GM23248 (cell line): Measurements from ENCODE around the gene C19orf33.

Experiments used
- EZH2 ChIP-seq: fragments of 200-600 bp; sonication (generic); IDR thresholded peaks from 2 replicates; pipeline ENCODE4 v1.6.1; 2018; ENCODE audit warnings: antibody characterized with exemption, mild to moderate bottlenecking; ENCODE audit not compliant: insufficient read depth, poor library complexity, severe bottlenecking
- EZH2phosphoT487 ChIP-seq: fragments of 200-600 bp; sonication (generic); IDR thresholded peaks from 2 replicates; pipeline ENCODE4 v1.6.1; 2018; ENCODE audit warnings: antibody characterized with exemption, moderate library complexity, mild to moderate bottlenecking, low read depth; ENCODE audit not compliant: insufficient read depth

GRCh38 chr19:38318660-38319059 lies 14.6 kb downstream of the C19orf33 start:
- TF ChIP-seq EZH2 = no peak
- no peak for TF ChIP-seq EZH2phosphoT487
